Immature natural killer cell (primary cell): Measurements from ENCODE around the gene EFCAB5. TPM values are rescaled to one million over a fixed set of nuclear protein-coding genes. Genes with fewer than 3 reads are reported as not detected.
"Not testable (repeated sequence)": the region's sequence is repeated elsewhere in the genome, so short reads cannot be mapped to it uniquely, and the experiment has no call there.

Experiments used
- DNase-seq, 3 donors: peaks; one replicate each; pipeline ENCODE4 v3.0.0; 2022; ENCODE audit warnings: mixed read lengths in 1 of 3
- H3K27ac Mint-ChIP-seq, 6 donors: one replicate each; pipeline ENCODE4 v1.8.0; 2020; ENCODE audit warnings: mixed read lengths in 6 of 6, mild to moderate bottlenecking in 5 of 6, inconsistent platforms in 4 of 6, moderate library complexity in 3 of 6
- H3K27me3 Mint-ChIP-seq, 3 donors: one replicate each; pipeline ENCODE4 v1.8.0; 2020 to 2021; ENCODE audit warnings: low read depth in 3 of 3, mild to moderate bottlenecking in 3 of 3, mixed read lengths in 3 of 3, moderate library complexity in 3 of 3, inconsistent platforms in 1 of 3
- H3K36me3 Mint-ChIP-seq, 3 donors: one replicate each; pipeline ENCODE4 v1.8.0; 2020; ENCODE audit warnings: mixed read lengths in 3 of 3, inconsistent platforms in 2 of 3, mild to moderate bottlenecking in 2 of 3
- H3K4me1 Mint-ChIP-seq, 2 donors: one replicate each; pipeline ENCODE4 v1.8.0; 2020; ENCODE audit warnings: inconsistent platforms in 2 of 2, mild to moderate bottlenecking in 2 of 2, mixed read lengths in 2 of 2, moderate library complexity in 1 of 2
- H3K4me3 Mint-ChIP-seq, 5 donors: one replicate each; pipeline ENCODE4 v1.8.0; 2020; ENCODE audit warnings: mild to moderate bottlenecking in 5 of 5, mixed read lengths in 5 of 5, inconsistent platforms in 3 of 5, moderate library complexity in 3 of 5
- H3K9me3 Mint-ChIP-seq, 6 donors: one replicate each; pipeline ENCODE4 v1.8.0; 2020; ENCODE audit warnings: mild to moderate bottlenecking in 6 of 6, mixed read lengths in 6 of 6, inconsistent platforms in 4 of 6, moderate library complexity in 3 of 6
- polyA plus RNA-seq, 3 donors: library from polyadenylated mRNA; unstranded; fragments of 300-500 nt; fragmentation: Illumina TruSeq; gene quantifications; one replicate each; pipeline ENCODE4 v1.2.3, GENCODE V29; 2021

EFCAB5 gene
- polyA plus RNA-seq, 3 donors from 2014 or later = 0.18 to 1.4 TPM; not detected in 1

- H3K27me3 Mint-ChIP-seq = peaks cover 0 to 1% (median 1%) of the 10 kb centered on the region in 3 donors
- no peaks in the 10 kb centered on the region for H3K36me3 Mint-ChIP-seq
- no peaks in the 10 kb centered on the region for H3K9me3 Mint-ChIP-seq
- no peak overlapping the region for H3K27ac Mint-ChIP-seq
- no peak overlapping the region for H3K4me3 Mint-ChIP-seq
- no peaks in the 10 kb centered on the region for H3K4me1 Mint-ChIP-seq
- DNase-seq = no peak
These were observed 14.8 kb downstream of the EFCAB5 start for GRCh38 chr17:29956225-29956624.

DNA sequence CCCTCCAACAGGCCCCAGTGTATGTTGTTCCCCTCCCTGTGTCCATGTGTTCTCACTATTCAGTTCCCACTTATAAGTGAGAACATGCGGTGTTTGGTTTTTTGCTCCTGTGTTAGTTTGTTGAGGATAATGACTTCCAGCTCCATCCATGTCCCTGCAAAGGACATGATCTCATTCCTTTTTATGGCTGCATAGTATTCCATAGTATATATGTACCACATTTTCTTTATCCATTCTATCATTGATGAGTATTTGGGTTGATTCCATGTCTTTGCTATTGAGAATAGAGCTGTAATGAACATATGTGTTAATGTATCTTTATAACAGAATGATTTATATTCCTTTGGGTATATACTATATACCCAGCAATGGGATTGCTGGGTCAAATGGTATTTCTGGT is 16.1 kb downstream of the EFCAB5 start:
- H3K27ac Mint-ChIP-seq, H3K27me3 Mint-ChIP-seq, H3K36me3 Mint-ChIP-seq, DNase-seq, H3K9me3 Mint-ChIP-seq, H3K4me3 Mint-ChIP-seq, H3K4me1 Mint-ChIP-seq: not testable (repeated sequence)

- peaks cover 0 to 6% (median 4%) of the 10 kb centered on the region in 3 donors for H3K27me3 Mint-ChIP-seq
These were observed 17.7 kb downstream of the EFCAB5 start for GRCh38 chr17:29958947-29959657.

DNA sequence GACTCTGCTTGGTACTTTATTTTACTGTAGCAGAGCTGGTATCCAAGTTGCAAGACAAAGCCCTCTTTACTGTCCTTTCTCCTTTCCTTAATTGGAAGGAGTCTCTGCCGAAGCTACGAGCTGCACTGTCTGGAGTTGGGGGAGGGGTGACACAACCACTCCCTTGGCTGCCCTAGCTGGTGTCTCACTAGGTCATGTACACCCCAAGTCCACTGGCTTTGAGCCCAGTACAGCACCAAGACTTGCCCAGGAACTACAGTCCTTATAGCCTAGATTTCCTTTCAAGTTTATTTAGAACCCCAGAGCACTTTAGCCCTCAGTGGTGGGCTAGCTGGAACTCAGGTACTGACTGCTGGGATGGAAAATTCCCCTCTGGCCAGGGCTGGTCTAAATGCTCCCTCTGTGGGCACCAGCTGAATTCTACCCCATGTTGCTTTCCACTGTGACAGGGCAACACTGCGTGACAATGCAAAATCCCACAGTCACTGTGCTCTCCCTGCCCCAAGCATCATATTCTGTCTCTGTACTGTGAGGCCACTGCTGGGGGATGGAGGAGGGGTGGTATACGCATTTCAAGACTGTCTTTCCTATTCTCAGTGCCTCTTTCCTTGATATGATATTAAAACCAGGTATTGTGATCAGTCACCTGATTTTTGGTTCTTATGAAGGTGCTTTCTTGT is 18.4 kb downstream of the EFCAB5 start:
- Mint-ChIP-seq H3K4me3 (no peak overlapping the region), H3K36me3 (peaks cover 0 to 4% (median 0%) of the 10 kb centered on the region in 3 donors), H3K9me3 (peaks cover 0 to 2% (median 0%) of the 10 kb centered on the region in 6 donors), H3K27me3 (peaks cover 0 to 8% (median 4%) of the 10 kb centered on the region in 3 donors), H3K27ac (no peak overlapping the region), H3K4me1 (no peaks in the 10 kb centered on the region)
- no peak for DNase-seq

More at GRCh38 chr17:29958947-29959657, 17.7 kb downstream of the EFCAB5 start:
- Mint-ChIP-seq H3K4me1 (no peaks in the 10 kb centered on the region), H3K4me3 (no peak overlapping the region), H3K36me3 (no peaks in the 10 kb centered on the region), H3K27ac (no peak overlapping the region), H3K9me3 (peaks cover 0 to 2% (median 0%) of the 10 kb centered on the region in 6 donors)
- DNase-seq = no peak

DNA sequence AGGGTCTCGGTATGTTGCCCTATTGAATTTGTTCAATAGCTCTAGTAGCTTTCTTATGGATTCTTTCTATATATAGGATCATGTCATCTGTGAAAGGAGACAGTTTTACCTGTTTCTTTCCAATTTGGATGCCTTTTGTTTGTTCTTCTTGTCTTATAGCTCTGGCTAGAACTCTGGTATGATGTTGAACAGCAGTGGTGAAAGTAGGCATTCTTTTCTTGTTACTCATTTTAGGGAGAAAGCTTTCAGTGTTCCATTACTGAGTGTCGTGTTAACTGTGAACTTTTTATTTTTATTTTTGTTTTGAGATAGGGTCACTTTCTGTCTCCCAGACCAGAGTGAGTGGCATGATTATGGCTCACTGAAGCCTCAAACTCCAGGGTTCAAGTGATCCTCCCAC is 21.2 kb downstream of the EFCAB5 start:
- Mint-ChIP-seq H3K4me1 (no peaks in the 10 kb centered on the region), H3K9me3 (peaks cover 0 to 2% (median 0%) of the 10 kb centered on the region in 6 donors), H3K4me3 (no peak overlapping the region), H3K27ac (no peak overlapping the region), H3K36me3 (peaks cover 0 to 4% (median 0%) of the 10 kb centered on the region in 3 donors), H3K27me3 (peaks cover 0 to 10% (median 6%) of the 10 kb centered on the region in 3 donors)
- no peak for DNase-seq

- no peak for DNase-seq
- peaks cover 0 to 2% (median 0%) of the 10 kb centered on the region in 6 donors for H3K9me3 Mint-ChIP-seq
- no peak overlapping the region for H3K4me3 Mint-ChIP-seq
- H3K4me1 Mint-ChIP-seq = no peaks in the 10 kb centered on the region
- no peak overlapping the region for H3K27ac Mint-ChIP-seq
- peaks cover 0 to 4% (median 0%) of the 10 kb centered on the region in 3 donors for H3K36me3 Mint-ChIP-seq
- peaks cover 1 to 8% (median 5%) of the 10 kb centered on the region in 3 donors for H3K27me3 Mint-ChIP-seq
These were observed 26.8 kb downstream of the EFCAB5 start for GRCh38 chr17:29968271-29968670.

DNA sequence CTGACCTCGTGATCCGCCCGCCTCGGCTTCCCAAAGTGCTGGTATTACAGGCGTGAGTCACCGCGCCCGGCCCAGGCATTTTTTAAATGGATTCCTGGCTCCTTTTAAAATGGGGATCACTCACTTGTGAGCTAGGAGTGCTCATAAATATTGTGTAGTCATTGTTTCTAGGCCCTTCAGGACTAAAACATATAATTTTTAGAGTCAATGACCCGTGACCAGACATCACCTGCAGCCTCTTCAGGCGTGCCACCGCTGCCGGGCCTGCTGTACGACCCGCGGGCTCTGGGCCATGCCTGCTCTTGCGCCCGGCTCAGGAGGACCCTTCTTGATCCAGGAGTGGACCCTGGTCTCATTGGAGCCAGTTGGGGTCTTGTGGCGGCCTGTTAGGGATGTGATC is 30.8 kb downstream of the EFCAB5 start:
- H3K4me3 Mint-ChIP-seq = no peak overlapping the region
- no peak overlapping the region for H3K27ac Mint-ChIP-seq
- H3K4me1 Mint-ChIP-seq = no peaks in the 10 kb centered on the region
- H3K27me3 Mint-ChIP-seq = peaks cover 0 to 5% (median 0%) of the 10 kb centered on the region in 3 donors
- no peaks in the 10 kb centered on the region for H3K36me3 Mint-ChIP-seq
- DNase-seq = no peak
- H3K9me3 Mint-ChIP-seq = peaks cover 0 to 2% (median 0%) of the 10 kb centered on the region in 6 donors

DNA sequence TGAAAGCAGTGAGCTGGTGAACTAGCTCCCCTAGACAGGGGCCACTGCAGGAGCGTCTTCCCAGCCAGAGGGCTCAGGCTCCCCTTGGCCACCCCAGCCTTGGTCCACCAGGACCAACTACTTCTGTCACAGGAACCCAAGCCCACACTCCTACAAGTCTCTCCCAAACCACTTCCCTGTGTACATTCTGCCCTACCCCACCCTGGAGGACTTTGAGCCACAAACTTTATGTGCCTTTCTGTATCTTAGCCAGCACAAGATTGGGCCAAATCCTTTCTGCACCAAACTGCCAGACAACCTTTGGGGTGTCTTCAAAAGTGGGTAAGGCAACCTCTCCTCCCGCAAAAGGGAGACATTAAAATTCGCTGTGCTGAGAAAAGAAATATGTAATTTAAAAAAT is 31.6 kb downstream of the EFCAB5 start:
- no peak overlapping the region for H3K27ac Mint-ChIP-seq

GRCh38 chr17:29977836-29978235 is 36.4 kb downstream of the EFCAB5 start:
- no peak overlapping the region for H3K4me3 Mint-ChIP-seq
- no peak overlapping the region for H3K27ac Mint-ChIP-seq
- DNase-seq = no peak
- H3K27me3 Mint-ChIP-seq = peaks cover 0 to 5% (median 3%) of the 10 kb centered on the region in 3 donors
- no peaks in the 10 kb centered on the region for H3K36me3 Mint-ChIP-seq
- no peaks in the 10 kb centered on the region for H3K4me1 Mint-ChIP-seq
- H3K9me3 Mint-ChIP-seq = no peaks in the 10 kb centered on the region

More for the DNA sequence above, 31.6 kb downstream of the EFCAB5 start:
- Mint-ChIP-seq H3K36me3 (no peaks in the 10 kb centered on the region), H3K27me3 (peaks cover 0 to 4% (median 0%) of the 10 kb centered on the region in 3 donors), H3K4me1 (no peaks in the 10 kb centered on the region), H3K9me3 (peaks cover 0 to 2% (median 0%) of the 10 kb centered on the region in 6 donors), H3K4me3 (no peak overlapping the region)
- no peak for DNase-seq

GRCh38 chr17:29980261-29980660 is 38.8 kb downstream of the EFCAB5 start:
- H3K4me3 Mint-ChIP-seq = no peak overlapping the region
- peaks cover 0 to 6% (median 4%) of the 10 kb centered on the region in 3 donors for H3K27me3 Mint-ChIP-seq
- H3K9me3 Mint-ChIP-seq = peaks cover 0 to 2% (median 0%) of the 10 kb centered on the region in 6 donors
- no peak overlapping the region for H3K27ac Mint-ChIP-seq
- no peak for DNase-seq
- no peaks in the 10 kb centered on the region for H3K4me1 Mint-ChIP-seq
- no peaks in the 10 kb centered on the region for H3K36me3 Mint-ChIP-seq

GRCh38 chr17:29982991-29983653 is 41.7 kb downstream of the EFCAB5 start:
- H3K36me3 Mint-ChIP-seq = no peaks in the 10 kb centered on the region
- no peak overlapping the region for H3K27ac Mint-ChIP-seq
- H3K4me1 Mint-ChIP-seq = no peaks in the 10 kb centered on the region
- no peak overlapping the region for H3K4me3 Mint-ChIP-seq
- peaks cover 0 to 2% (median 0%) of the 10 kb centered on the region in 6 donors for H3K9me3 Mint-ChIP-seq
- peaks cover 3 to 14% (median 4%) of the 10 kb centered on the region in 3 donors for H3K27me3 Mint-ChIP-seq
- no peak for DNase-seq

- DNase-seq = no peak
- H3K9me3 Mint-ChIP-seq = peaks cover 0 to 8% (median 3%) of the 10 kb centered on the region in 6 donors
- no peak overlapping the region for H3K4me3 Mint-ChIP-seq
- H3K27me3 Mint-ChIP-seq = peaks cover 1 to 5% (median 2%) of the 10 kb centered on the region in 3 donors
- H3K27ac Mint-ChIP-seq = no peak overlapping the region
- H3K4me1 Mint-ChIP-seq = no peaks in the 10 kb centered on the region
- H3K36me3 Mint-ChIP-seq = no peaks in the 10 kb centered on the region
These were observed 55.0 kb downstream of the EFCAB5 start for GRCh38 chr17:29996458-29996857.

DNA sequence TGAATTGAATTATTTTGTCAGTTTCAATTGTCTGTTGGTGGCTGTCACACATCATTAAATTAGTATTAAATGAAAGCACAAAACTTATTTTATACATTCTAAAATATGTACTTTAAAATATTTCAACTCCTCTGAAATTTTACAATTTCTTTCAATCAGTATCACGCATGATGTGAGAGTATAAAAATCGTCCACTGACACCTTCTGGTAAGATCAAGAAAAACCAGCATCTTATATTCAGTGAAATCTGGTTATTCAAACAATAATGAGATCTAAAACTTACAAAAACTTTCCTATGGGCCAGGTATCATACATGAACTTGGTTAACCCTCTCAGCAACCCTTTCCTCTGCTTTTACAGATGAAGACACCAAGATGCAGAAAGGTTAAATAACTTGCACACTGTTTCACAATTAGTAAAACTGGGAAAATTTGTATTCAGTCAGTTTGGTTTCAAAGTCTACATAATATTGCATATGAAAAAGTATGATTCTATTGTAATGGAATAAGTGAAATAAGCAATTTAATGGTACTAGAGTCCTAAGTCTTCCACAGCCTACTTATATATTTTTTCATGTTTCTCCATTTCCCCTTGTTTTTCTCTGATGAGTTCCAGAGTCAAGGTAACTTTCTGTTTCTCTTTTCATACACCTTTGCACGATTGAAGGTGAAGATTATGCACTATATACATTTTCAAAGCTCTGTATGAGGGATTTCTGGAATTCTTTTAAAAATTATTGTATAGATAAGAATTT is 58.7 kb downstream of the EFCAB5 start:
- H3K27me3 Mint-ChIP-seq = peaks cover 1 to 4% (median 2%) of the 10 kb centered on the region in 3 donors
- DNase-seq = no peak
- no peaks in the 10 kb centered on the region for H3K4me1 Mint-ChIP-seq
- no peaks in the 10 kb centered on the region for H3K9me3 Mint-ChIP-seq
- no peak overlapping the region for H3K4me3 Mint-ChIP-seq
- H3K27ac Mint-ChIP-seq = no peak overlapping the region
- no peaks in the 10 kb centered on the region for H3K36me3 Mint-ChIP-seq
